H4 (cell line): ENCODE measurements around the gene BAIAP2L1. TPM values are rescaled to one million over a fixed set of nuclear protein-coding genes. Genes with fewer than 3 reads are reported as not detected.
"Not testable (repeated sequence)": the region's sequence is repeated elsewhere in the genome, so short reads cannot be mapped to it uniquely, and the experiment has no call there.

ENCODE experiments used
- DNase-seq: peaks from one replicate; pipeline ENCODE4 v3.0.0-alpha.2; 2015; ENCODE audit warnings: low spot score
- total RNA-seq: library from RNA; depleted of rRNA; stranded (reverse); fragments of >200 nt; shearing (Covaris generic); gene quantifications from 2 replicates; pipeline ENCODE4 v1.2.3, GENCODE V29; 2014

Gene BAIAP2L1
- total RNA-seq, 1 experiment from 2014 or later: 23.8 TPM

GRCh38 chr7:98399462-98399861 is 1.4 kb downstream of the BAIAP2L1 start:
- DNase-seq: no peak

GRCh38 chr7:98398567-98399372 is 2.1 kb downstream of the BAIAP2L1 start:
- no peak for DNase-seq

DNA sequence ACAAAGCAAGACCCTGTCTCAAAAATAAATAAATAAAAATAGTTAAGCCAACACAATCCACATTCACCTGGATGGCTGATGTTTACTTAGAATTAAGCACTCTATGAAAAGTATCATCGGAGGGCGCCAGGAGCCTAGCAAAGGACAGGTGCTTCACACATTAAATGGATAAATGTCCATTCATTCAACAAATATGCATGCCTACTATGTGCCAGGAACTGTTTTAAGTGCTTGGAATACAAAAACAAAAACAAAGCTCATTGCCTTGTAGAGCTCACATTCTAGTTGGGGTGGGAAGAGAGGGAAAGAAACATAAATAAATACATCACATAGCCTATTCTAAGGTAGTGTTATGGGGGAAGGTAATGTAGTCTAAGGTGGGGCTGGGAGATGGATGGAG is 4.1 kb downstream of the BAIAP2L1 start:
- no peak for DNase-seq

DNA sequence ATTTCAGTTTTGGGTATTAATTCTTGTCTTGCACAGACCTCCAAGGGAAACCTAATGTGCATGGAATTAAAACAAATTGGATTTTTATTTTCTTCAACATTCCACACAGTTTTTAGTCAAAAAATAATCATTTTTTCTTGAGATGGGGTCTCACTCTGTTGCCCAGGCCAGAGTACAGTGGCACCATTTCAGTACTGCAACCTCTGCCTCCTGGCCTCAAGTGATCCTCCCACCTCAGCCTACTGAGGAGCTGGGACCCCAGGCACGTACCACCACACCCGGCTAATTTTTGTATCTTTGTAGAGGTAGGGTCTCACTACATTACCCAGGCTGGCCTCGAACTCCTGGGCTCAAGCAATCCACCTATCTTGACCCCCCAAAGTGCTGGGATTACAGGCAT is 4.9 kb downstream of the BAIAP2L1 start:
- DNase-seq: no peak

DNA sequence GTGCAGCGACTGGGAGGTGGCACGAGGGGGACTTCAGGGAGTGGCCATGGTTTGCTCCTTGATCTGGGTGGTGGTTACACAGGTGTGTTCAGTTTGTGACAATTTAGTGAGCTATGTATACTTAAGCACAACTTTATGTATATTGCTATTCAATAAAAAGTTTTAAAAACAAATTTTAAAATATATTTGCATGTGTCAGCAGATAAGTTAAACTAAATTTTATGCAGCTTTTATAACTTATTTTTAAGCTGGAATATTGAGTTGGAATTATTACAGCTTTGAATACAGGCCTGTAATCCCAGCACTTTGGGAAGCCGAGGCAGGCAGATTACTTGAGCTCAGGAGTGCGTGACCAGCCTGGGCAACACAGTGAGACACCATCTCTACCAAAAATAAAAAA is 5.4 kb downstream of the BAIAP2L1 start:
- DNase-seq: no peak

GRCh38 chr7:98394377-98394836 is 6.5 kb downstream of the BAIAP2L1 start:
- DNase-seq: peak; percentile 84

DNA sequence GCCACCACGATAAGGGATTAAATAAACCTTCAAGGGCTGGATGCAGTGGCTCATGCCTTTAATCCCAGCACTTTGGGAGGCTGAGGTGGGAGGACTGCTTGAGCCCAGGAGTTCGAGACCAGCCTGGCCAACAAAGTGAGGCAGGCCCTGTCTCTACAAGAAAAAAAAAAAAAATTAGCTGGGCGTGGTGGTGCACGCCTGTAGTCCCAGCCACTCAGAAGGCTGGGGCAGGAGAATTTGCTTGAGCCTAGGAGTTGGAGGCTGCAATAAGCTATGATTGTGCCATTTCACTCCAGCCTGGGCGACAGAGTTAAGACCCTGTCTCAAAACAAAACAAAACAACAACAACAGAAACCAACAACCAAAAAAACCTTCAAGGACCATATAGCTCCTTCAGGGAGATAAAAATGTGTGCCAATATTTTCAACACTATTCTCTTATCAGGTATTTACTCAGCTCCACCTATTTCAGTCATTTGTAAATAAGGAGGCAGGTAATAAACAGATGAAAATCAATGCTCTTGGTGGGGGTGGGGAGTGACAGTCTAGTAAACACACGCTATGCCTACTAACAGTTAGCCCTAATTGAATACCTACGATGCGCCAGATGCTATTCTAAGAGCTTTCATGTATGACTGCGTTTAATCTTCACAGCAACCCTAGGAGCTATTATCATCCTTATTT is 13.2 kb downstream of the BAIAP2L1 start:
- no peak for DNase-seq

- DNase-seq: no peak
These were observed 13.8 kb downstream of the BAIAP2L1 start for GRCh38 chr7:98387131-98387530.

DNA sequence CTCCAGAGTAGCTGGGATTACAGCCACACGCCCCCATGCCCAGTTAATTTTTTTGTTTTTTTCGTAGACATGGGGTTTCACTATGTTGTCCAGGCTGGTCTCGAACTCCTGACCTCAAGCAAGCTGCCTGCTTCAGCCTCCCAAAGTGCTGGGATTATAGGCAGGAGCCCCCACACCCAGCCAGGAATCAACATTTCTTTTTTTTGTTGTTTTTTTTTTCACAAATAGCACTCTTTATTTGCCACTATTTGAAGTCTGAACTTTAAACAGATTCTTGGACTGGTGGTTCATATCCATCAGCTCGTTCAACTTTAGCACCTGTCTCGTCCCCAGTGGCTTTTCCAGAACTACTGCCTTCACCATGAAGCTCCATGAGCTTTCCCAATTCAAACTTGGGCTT is 15.4 kb downstream of the BAIAP2L1 start:
- DNase-seq: not testable (repeated sequence)

GRCh38 chr7:98378210-98378819 is 22.6 kb downstream of the BAIAP2L1 start:
- DNase-seq: no peak

- no peak for DNase-seq
These were observed 24.2 kb downstream of the BAIAP2L1 start for GRCh38 chr7:98376711-98377110.

GRCh38 chr7:98375664-98376063 is 25.2 kb downstream of the BAIAP2L1 start:
- no peak for DNase-seq

DNA sequence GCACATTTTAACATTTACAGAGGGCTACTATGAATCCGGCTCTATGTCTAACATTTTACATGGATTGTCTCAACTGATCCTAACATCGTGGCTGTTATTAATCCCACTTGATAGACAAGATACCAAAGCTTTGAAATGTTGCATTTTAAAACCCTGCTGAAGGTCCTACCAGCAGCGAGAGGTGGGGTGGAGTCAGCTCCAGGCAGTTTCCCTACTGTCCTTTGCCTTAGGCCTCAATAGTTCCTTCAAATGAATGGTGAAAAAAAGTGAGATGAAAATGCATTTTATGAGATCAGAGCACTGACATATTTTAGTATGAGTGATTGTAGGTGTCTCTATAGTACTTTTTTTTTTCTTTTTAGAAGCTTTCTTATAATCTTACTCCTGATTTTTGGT is 26.6 kb downstream of the BAIAP2L1 start:
- no peak for DNase-seq

GRCh38 chr7:98372993-98373392 is 27.9 kb downstream of the BAIAP2L1 start:
- peak; percentile 55 for DNase-seq

DNA sequence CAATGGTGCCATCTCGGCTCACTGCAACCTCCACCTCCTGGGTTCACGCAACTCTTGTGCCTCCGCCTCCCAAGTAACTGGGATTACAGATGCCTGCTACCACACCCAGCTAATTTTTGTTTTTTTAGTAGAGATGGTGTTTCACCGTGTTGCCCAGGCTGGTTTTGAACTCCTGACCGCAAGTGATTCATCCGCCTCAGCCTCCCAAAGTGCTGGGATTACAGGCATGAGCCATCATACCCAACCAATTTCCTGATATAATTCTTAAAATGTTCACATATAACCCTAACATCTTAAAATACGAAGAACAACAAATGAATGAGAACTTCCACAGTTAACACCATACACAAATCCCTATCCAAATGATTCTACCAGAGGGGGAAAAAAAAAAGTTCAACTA is 31.2 kb downstream of the BAIAP2L1 start:
- no peak for DNase-seq

DNA sequence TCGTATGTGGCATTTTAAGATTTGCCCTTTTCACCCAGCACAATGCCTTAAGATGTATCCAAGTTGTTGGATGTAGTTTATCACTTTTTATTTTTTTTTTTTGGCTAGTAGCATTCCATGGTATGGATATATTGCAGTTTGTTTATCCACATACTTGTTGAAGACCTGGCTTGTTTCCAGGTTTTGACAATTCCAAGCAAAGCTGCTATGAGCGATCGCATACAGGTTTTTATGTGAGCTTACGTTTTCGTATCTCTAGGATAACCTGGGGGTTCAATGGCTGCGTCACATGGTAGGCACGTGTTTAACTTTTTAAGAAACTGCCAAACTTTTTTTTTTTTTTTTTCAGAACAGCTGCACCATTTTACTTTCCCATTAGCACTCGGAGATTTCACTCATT is 32.2 kb downstream of the BAIAP2L1 start:
- no peak for DNase-seq

DNA sequence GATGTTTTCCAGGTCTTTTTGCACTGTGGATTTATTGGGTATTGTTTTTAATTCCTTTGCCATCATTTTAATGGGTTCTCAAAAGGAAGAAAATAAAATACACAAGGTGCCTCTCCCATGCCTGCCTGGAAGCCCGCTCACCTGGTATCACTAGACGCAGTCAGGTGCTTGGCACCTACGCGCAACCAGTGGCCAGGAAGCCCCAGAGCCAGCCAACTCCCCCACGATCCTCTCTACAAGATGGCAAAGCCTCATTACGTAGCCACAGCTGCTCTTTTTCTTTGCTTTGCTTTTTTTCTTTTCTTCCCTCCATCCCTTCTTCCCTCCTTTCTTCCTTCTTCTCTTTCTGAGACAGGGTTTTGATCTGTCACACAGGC is 34.3 kb downstream of the BAIAP2L1 start:
- DNase-seq: no peak

GRCh38 chr7:98365863-98366561 is 34.9 kb downstream of the BAIAP2L1 start:
- DNase-seq: no peak

DNA sequence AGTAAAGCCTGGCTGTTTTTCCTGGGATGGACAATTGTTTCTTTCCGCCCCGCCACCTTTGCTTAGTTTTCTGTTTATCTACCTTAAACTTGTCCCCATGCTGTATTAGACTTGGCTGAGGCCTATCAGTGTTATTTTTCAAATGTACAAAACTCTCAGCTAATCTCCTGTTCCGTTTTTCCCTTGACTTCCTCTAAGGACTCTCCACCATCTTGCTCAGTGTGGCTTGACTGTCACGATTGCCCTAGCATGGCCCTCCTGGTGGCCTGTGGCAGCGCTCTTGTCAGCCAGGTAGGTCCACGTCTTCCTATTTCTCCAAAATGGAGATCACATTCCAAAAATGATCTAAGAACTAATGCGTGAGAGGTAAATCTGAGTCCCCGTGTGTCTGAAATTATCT is 36.7 kb downstream of the BAIAP2L1 start:
- DNase-seq: no peak

- no peak for DNase-seq
These were observed 38.4 kb downstream of the BAIAP2L1 start for GRCh38 chr7:98362517-98362916.

- DNase-seq: peak; percentile 75
These were observed 40.4 kb downstream of the BAIAP2L1 start for GRCh38 chr7:98360221-98361130.
